NB4 (cell line): Measurements from ENCODE around the gene POP4.

Experiments
- DNase-seq: peaks from one replicate; pipeline ENCODE4 v3.0.0; 2010; ENCODE audit warnings: low read depth
- H3K4me3 ChIP-seq: one replicate; pipeline ENCODE4 v1.5.1; 2011; ENCODE audit warnings: mild to moderate bottlenecking, low read depth, low read length, moderate library complexity
- CTCF ChIP-seq: IDR thresholded peaks from one replicate; pipeline ENCODE4 v1.5.1; 2012; ENCODE audit warnings: low read depth, low read length
- MAX ChIP-seq: IDR thresholded peaks from 2 replicates; pipeline ENCODE4 v1.6.1; 2011; ENCODE audit warnings: low read depth, low read length
- MYC ChIP-seq: IDR thresholded peaks from 2 replicates; pipeline ENCODE4 v1.6.1; 2011; ENCODE audit warnings: low read depth, low read length
- POLR2A ChIP-seq: IDR thresholded peaks from 2 replicates; pipeline ENCODE4 v1.6.1; 2011; ENCODE audit warnings: mild to moderate bottlenecking; ENCODE audit not compliant: insufficient read length; ENCODE audit errors: extremely low read depth

The POP4 gene

DNA sequence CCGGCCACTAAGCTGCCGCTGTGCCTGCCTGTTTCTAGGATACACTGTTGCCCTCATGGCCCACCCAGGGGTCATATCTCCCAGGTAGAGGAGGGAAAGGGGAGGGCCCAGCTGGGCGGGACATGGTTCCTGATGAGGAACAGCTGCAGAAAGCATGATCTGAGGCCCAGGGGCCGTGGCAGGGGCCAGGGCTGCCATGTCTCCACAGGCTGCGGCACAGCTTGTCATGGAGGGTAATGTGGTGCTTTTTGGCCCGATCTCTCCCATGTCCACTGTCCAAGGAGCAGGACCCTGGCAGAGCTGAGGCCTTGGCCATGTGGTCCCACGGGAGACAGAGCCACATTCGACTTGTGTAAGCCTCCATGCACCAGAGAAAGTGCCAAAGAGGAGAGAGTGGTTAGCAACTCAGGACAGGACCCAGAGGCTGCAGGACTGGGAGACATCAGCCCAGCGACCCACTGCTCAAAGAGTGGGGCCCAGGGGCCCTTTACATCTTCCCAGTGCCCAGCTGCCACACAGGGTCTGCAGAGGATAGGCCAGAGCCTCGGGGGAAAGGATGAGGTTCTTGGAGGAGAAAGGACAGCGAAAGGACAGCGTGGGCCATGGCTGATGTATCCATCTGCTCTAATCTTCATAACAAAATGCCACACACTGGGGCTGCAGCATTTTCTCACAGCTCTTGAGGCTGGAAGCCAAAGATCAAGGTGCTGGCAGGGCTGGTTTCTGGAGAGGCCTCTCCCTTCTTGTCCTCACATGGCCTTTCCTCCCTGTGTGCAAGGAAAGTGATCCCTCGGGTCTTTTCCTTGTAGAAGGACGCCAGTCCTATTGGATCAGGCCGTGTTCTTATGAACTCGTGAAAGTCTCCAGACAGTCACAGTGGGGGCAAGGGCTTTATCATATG, 11.5 kb downstream of the POP4 start:
- no peak for DNase-seq
- no peak overlapping the region for H3K4me3 ChIP-seq
- TF ChIP-seq CTCF (no peak), MAX (no peak), POLR2A (no peak), MYC (no peak)

DNA sequence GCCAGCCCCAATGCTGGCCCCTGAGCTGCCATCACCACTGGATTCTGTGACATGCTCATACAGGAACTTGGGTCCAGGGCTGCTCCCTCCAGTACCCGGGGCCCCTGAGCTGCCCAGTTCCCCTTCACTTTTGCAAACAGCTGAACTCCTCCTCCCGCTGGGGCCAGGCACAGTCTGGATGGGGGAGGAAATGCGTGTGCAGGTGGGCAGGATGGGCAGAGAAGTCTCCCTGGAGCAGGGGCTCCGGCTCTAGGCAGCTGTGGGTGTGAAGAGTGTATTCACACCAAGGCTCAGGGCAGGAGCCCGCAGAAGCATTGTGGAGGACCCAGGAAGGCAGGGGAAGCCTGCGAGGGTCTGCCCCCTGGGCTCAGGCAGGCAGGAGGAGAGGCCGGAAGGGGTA, 12.4 kb downstream of the POP4 start:
- H3K4me3 ChIP-seq, result no peak overlapping the region
- no peak for DNase-seq
- TF ChIP-seq MYC (no peak), MAX (no peak), CTCF (no peak), POLR2A (no peak)

DNA sequence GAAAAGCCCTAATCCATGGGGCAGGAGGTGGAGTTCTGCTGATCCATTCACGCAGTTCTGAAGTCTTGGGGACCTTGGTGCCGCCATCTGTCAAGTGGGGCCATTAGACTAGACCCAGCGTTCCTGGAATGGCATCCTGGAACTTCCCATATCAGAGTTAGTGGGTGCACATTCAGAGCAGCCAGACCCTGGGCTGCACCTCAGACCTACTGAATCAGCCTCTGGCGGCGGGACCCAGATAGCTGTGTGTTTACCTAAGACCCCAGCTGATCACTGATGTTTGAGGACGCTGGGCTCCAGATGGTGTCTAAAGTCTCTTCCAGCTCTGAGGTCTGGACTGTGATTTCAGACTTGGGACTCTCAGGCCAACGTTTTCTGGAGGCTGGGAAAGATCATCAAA, 12.8 kb downstream of the POP4 start:
- TF ChIP-seq CTCF (no peak), MAX (no peak), MYC (no peak), POLR2A (no peak)
- H3K4me3 ChIP-seq, result no peak overlapping the region
- no peak for DNase-seq

DNA sequence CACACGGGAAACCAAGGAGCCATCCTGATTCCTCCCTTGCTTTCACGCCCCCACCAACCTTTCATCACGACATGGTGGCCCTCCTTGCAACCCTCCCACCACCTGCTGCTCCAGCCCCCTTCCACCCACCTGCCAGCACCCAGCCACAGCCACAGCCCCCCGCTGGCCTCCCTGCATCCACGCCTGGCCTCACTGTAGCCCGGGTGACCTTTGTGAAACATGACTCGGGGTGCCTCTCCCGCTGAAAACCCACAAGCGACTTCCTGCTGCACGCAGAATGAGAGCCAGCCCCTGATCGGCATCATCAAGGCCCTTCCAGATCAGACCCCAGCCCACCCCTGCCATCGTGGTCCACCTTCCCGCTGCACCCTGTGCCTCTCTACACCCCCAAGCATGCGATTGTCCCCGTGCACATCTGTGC, 14.9 kb downstream of the POP4 start:
- TF ChIP-seq MAX (no peak), POLR2A (no peak), MYC (no peak), CTCF (no peak)
- DNase-seq, result no peak
- H3K4me3 ChIP-seq, result no peak overlapping the region

GRCh38 chr19:29622166-29623070, 16.3 kb downstream of the POP4 start:
- no peak overlapping the region for H3K4me3 ChIP-seq
- no peak for DNase-seq
- TF ChIP-seq POLR2A (no peak), CTCF (no peak), MYC (no peak), MAX (no peak)
